Stimulated activated CD4-positive, alpha-beta T cell treated with anti-CD3 and anti-CD28 coated beads, Interleukin-15, amount 100 ng/mL, for 48 hours (primary cell): ENCODE measurements around the gene CBX6.

Experiments
- DNase-seq, 2 donors: peaks; one replicate each; pipeline ENCODE4 v3.0.0-alpha.2; 2020; ENCODE audit warnings: low read depth in 2 of 2

CBX6 gene

GRCh38 chr22:38873469-38874411 is 1.7 kb upstream of the CBX6 start:
- DNase-seq, result peak; percentile 67 to 74

DNA sequence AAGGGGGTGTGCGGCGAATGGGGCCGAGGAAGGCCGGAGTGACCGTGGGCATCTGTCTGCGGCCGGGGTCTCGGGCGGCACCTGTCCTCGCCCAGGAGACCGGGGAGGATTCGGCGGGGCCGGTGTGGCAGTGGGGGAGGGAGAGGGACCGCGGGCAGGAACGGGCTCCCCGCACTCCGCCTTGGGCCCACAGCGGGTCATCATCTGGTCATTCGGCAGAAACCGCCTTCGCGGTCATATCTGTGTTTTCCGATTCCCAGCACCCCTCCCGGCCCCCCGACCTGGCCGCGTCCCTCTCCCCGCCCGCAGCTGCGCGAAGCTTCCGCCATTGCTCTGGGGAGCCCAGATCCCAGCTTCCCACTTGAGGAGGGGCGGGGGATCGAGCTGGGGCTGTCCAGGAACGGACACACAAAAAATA is 824 bp upstream of the CBX6 start:
- DNase-seq, result no peak

DNA sequence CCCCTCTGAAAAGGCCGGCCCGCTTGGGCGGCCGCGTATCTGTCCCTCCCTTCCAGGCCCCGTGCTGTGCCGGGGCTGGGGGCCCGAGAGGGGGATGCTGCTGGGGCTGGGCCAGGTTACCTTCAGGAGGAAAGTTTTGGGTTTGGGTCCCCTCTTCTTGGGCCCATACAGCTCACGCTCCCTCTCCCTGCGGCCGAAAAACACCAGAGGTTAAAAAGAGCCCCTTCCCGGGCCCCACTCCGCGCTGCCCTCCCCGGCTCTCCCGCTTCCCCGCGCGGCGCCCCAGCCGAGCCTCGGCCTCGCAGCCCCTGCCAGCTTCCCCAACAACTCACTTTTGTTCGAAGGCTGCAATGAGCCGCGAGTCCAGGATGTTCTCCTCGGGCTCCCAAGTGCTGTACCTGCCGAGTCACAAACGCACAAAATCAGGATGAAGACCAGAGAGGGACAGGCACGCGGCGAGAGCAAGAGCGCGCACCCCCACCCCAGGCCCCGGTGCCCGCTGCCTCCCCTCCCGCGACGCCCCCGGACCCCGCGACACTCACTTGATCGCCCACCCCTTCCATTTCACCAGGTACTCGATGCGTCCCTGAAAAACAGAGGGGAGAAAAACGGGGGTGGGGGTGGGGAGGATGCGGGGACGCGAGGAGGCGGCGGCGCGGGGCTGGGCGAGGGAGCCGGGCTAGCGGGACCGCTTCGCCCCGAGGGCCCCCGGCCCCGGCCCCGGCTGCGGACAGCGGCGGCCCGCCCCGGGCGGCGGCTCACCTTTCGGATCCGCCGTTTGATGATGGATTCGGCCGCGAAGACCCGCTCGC is 450 bp downstream of the CBX6 start:
- DNase-seq, result no peak

- no peak for DNase-seq
These were observed 1.1 kb downstream of the CBX6 start for GRCh38 chr22:38870791-38871359.

DNA sequence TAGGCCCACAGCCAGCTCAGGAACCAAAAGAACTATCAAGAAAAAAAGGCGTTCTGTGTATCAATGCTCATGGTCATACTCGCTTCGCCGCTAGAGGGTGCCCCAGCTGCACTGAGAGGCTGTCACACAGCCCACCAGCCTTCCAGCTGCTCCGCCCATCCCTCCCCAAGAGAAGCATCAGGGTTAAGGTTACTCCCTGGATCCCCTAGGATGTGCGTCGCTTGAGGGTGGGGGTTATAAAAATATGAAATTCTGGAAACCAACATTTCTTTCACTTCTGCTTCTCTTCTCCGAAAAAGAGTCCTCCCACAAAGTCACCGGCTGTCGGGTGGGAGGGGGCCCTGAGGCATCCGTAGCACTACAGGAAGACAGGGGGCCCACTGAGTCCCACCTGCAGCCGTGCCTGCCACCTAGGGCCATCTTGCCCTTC is 1.7 kb downstream of the CBX6 start:
- peak; percentile 74 to 83 for DNase-seq

- no peak for DNase-seq
These were observed 2.4 kb downstream of the CBX6 start for GRCh38 chr22:38869663-38870062.

GRCh38 chr22:38868886-38869381 is 3.1 kb downstream of the CBX6 start:
- peak; percentile 75 to 85 for DNase-seq

DNA sequence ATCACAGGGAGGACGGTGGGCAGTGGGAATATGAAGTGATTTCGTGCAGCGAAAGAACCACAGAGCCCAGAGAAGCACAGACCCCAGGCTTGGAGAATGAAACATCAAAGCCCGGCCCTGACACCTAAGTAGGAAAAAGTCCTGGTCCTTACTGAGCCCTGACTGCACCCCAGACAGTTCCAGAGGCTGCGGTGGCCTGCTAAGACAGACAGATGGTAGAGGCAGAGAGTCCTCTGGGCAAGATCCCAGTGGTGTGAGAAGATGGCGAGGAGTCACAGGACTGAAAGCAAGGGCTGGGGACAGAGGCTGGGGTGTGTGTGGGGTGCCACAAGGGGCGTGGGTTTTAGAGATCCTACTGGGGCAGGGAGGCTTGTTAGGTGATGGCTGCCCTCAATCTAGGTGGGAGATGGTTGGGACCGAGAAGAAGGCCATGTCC is 3.7 kb downstream of the CBX6 start:
- no peak for DNase-seq

GRCh38 chr22:38867471-38868285 is 4.3 kb downstream of the CBX6 start:
- no peak for DNase-seq

GRCh38 chr22:38867124-38867455 is 4.9 kb downstream of the CBX6 start:
- no peak for DNase-seq

- DNase-seq, result no peak
These were observed 5.5 kb downstream of the CBX6 start for GRCh38 chr22:38866399-38867123.

DNA sequence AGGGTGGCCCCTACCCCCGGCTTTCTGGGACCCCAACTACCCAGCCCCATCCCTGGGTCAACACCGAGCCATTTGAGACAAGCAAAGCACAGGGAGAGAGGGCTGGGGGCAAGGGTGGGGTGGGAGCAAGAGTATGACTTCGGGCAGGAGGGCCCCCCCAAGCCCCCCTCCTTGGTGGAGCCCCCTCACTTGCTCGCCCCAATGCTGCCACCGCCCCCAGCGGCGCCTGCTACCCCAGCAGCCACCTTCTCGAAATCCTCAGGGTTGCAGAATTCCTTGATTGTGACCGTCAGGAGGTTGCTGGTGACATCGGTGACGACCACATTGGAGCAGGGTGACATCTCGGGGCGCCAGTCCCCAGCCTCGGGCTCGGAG is 6.0 kb downstream of the CBX6 start:
- no peak for DNase-seq

DNA sequence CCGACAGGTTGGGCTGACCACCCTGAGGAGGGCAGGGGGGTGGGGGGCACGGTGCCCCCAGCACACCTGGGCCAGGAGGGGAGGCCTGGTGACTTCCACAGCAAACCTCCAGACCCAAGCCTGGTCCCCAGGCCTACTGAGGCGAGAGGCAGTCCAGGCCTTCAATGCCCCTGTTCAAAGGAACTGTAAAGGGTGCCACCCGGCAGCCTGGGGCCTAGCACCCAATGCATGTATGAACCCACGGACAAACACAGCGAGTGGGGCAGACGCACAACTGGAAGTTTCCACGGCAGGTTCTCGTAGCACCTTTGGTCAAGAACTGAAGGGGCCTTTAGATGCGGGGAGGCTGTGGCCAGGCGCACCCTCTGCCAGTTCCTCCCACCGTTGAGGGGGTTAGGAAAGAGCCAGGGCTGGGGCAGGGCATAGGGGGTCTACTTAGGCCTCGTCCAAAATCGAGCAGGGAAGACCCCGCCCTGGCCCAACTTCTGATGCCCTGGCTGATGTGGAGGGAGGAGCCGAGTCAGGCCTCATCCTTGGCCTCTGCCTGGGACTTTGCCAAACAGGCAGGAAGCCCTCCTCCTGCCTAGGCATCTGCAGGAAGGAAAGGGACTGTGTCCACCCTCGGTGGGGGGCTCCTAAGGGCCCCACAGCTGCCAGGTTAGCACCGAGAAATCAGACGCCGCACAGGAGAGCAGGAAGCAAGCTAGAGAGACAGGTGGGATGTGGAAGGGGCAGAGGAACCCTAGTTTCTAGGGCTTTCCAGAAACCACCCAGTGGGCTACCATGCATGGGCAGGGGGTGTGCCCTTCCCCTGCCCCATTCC is 6.6 kb downstream of the CBX6 start:
- DNase-seq, result no peak

GRCh38 chr22:38864361-38865191 is 7.4 kb downstream of the CBX6 start:
- no peak for DNase-seq

DNA sequence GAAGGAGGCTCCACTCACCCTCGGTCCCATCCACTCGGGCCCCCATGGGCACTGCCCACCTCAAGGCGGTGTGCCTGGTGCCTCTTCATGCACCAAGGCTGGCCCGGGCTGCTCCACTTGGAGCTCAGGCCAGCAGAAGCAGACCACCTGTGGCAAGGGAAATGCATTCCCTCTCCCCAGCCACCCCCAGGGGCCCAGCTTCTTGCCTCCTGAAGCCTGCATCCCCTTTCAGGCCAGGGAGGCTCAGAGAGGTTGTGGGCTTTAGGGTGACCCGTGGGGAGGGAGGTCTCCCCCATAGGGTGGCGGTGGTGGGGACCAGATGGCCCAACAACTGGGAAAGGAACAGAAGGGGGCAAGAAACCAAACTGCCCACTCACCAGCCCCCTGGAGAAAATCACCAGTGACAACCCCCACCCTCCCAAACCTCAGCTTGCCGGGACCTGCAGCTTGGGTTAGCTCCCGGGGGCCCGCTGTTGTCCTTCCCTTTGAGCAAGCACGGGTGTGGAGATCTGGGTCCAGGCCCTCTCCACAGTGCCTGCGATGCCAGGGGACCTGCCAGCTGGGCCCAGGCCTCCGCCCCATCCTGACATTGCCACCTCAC is 8.4 kb downstream of the CBX6 start:
- no peak for DNase-seq

DNA sequence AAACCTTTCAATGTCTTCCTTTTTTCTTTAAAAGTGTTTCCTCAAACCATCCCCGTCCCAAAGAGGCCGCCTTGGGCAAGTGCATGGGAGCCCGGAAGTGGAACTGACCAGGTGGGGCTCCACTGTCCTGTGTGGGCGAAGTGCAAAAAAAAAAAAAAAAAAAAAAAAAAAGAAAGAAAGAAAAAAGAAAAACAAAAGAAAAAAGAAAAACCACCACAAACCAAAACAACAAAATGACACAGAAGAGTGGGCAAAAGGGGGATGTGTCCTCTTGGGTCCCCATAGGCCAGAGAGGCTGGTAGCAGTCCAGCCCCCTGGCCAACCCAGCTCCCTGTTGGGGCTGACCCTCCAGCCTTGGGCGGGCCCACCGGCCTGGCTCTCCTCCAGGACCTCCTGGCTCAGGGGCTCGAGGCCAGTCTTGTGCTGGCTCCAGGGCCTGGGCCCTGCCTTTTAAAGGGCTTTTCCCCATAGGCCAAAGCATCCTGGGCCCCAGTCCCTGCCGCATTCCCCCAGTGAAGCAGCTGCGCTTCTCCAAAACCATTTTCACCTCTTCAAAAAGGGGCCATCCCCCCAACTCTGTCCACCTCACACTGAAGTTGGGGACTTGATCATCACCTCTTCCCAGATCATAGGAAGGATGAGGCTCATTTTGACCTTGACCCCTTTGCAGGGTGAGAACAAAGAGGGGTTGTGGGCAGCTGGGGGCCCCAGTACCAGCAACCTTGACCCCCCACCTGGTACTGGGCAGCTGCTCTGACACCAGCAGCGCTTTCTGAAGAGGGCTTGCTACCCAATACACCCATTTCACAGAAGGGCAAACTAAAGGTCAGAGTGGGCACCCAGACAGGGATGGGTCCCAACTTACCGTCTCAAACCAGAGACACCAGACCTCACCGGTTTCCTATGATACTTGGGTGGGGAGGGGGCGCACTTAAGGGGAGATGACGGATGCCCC is 9.4 kb downstream of the CBX6 start:
- no peak for DNase-seq

DNA sequence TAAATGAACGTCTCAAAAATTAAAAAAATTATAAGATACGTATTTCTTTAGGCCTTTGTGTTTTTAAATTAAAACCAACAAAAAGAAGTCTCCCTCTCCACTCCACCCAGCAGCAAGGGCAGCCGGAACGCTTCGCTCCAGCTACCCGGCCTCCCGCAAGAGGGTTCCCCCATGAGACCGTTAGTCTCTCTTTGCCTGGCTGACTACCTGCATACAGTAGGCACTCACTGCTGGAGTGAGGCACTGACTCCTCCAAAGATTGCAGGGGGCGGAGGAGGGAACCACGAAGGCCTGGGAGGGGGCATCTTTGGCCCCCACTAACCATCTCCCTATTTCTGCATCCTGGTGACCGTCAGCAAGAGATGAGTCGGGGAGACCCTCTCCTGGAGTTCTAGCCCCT is 10.1 kb downstream of the CBX6 start:
- DNase-seq, result no peak
